Stromal cell of bone marrow (primary cell): ENCODE measurements around the gene SLC1A3.
"Not testable (repeated sequence)": the region's sequence is repeated elsewhere in the genome, so short reads cannot be mapped to it uniquely, and the experiment has no call there.

Experiments used
- DNase-seq: peaks from one replicate; pipeline ENCODE4 v3.0.0-alpha.2; 2012; ENCODE audit warnings: low read depth

SLC1A3 gene

GRCh38 chr5:36630201-36631145 is 24.1 kb downstream of the SLC1A3 start:
- DNase-seq: no peak

DNA sequence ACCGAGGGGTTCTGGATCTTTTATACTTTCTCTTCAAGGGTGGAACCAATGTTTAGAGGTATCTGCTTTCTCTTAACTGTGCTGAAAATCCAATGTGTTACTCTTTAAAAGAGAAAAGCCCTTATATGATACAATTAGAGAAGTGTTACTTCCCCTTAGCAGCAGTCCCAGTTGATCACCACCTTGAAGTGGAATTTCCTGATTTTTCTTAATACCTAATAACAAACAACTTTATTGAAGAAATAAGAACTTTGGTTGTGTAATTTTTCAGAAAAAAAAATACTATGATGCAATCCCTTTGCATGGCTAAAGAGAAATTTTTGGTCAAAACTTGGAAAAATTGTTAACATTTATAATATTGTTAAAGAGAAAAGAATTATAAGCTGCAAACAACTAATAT is 24.7 kb downstream of the SLC1A3 start:
- DNase-seq: no peak

- DNase-seq: no peak
Measured at GRCh38 chr5:36631620-36632362, 25.4 kb downstream of the SLC1A3 start.

DNA sequence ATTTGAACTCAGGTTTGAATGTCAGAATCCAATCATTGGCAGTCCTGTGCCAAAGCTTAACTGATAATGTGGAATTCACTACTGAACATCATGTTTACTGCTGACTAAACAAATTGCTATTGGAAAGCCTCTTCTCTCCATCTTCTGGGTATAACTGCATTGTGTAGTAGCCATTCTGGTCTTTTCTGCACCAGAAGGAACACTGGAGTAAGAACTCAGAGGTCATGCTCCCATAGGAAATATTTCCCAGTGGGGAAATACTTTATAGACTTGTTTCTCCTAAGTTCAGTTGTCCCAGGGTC is 25.9 kb downstream of the SLC1A3 start:
- DNase-seq: no peak

GRCh38 chr5:36635721-36636390 is 29.4 kb downstream of the SLC1A3 start:
- DNase-seq: no peak

DNA sequence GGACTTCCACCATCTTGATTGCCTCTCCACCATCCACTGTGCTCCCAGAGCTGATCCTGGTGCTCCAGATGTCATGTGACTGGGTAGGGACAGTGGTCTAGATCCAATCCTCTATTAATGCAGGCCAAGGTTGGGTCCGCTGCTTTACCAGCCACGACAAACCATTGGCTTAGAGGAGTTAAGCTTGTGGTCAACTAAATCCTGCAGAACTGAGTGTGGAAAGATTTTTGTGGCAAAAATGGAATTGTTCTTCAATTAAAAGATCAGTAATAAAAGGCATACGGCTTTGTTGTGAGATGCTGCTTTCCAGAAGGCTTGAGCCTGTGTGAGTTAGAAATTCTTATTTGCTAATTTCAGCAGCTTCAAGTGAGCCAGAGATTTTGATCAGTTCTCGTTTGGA is 30.7 kb downstream of the SLC1A3 start:
- DNase-seq: no peak

GRCh38 chr5:36637516-36637915 is 31.1 kb downstream of the SLC1A3 start:
- DNase-seq: no peak

- DNase-seq: no peak
Measured at GRCh38 chr5:36638056-36638455, 31.6 kb downstream of the SLC1A3 start.

DNA sequence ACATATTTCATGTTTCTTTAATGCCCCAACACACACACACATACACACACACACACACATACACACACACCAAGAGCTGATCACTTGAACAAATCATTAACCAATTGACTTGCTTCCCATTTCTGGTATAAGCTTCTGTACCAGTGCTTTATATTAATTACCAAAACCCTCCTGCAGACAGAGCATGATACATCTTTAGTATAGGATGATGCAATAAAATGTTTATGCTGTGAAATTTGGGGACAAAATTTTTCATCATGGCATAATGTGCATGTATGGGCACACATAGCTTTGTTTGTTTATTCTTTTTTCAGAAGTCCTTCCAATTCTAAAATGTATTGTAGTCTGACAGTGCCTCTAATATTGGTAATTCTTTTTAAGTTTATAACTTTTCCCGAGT is 34.5 kb downstream of the SLC1A3 start:
- DNase-seq: no peak

DNA sequence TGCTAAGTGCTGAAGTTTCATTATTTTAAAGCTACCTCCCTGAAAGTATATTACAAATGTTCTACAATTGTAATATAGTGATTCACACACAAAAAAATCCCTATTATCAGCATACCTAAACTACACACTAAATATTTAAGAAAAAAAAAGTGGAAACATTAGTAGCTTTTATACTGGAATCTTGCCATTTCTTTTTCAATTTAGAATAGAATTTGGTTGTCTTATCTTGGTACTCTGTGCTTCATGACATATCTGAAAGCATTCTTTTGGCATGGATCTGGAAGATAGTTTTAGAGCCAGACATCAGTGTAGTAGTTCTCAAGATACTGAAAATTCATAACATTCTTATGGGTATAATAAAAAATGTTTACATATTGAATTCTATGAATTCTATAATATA is 35.0 kb downstream of the SLC1A3 start:
- no peak for DNase-seq

DNA sequence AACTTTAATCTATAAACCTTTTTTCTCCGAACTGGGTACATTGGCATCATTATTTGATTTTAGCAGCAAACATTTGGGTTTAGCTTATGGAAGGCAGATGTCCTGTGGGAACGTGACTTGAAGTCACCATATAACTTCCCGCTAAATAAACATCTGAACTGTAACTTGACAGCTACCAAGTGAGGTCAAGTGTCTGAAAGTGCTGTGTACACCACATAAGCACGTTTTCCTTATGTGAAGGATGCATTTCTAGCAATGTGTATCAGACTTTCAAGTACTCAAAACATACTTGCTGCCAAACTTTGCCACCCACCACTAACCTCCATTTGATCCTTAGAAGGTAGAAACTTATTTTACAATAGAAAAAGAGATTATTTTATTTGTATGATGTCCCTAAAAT is 35.7 kb downstream of the SLC1A3 start:
- DNase-seq: no peak

- no peak for DNase-seq
Measured at GRCh38 chr5:36643162-36643561, 36.8 kb downstream of the SLC1A3 start.

- not testable (repeated sequence) for DNase-seq
Measured at GRCh38 chr5:36643841-36644240, 37.4 kb downstream of the SLC1A3 start.

GRCh38 chr5:36644727-36645126 is 38.3 kb downstream of the SLC1A3 start:
- DNase-seq: no peak

DNA sequence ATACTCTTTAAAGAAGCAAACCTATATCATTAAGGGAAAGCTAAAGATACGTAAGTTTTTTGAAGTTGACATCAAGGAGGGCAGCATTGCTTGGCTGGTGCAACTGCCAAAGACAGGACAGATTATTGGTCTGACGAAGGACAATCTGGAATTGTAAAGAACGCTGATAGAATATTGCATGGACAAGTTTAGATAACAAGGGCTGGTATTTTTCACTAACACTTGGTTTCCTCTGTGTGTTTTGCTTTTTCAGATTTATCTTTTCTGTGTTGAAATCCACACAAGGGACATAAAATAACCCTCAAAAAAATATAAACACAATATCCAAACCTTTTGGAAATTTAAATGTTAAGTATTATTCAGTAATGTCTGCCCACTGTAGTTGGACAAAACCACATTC is 39.7 kb downstream of the SLC1A3 start:
- no peak for DNase-seq

GRCh38 chr5:36646507-36647023 is 40.2 kb downstream of the SLC1A3 start:
- DNase-seq: no peak

GRCh38 chr5:36647046-36647445 is 40.6 kb downstream of the SLC1A3 start:
- DNase-seq: no peak

DNA sequence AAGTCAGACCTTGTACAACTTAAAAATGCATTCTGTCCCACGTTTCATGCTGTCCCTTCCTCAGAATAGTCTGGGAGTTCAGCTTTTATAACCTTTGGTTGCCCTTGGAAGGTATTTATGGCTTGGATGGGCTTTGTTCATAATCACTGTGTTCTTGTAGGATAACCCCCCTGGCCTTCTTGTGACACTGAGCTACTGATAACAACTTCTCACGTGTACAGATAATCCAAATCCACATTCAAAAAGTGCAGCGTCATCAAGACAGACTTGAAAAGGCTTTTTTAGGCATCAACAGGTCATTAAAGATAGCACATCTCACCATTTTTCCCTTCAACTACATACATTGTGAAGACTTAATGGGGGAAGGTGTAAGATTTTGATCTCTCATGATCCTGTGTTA is 42.0 kb downstream of the SLC1A3 start:
- no peak for DNase-seq

GRCh38 chr5:36651761-36652685 is 45.6 kb downstream of the SLC1A3 start:
- DNase-seq: peak; percentile 21

- no peak for DNase-seq
Measured at GRCh38 chr5:36653044-36653705, 46.8 kb downstream of the SLC1A3 start.

DNA sequence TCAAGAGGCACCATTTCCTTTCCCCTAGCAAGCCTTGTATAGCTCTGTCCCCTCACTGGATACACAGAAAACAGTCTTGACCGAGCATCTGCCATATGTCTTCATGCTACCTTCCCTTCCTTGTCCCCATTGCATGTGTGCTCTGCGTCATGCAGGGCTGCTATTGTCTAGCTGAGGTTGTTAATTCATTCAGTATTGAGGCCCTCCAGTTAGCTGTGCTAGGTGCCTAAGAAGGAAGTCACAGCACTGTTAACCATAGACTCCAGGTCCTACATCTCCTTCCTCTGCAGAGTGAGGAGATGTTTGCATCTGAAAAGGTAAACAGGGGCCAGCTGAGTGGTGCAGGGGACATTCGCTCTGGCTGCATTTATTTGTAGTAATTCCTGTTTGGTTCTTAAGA is 48.2 kb downstream of the SLC1A3 start:
- DNase-seq: no peak
